Measurements from ENCODE around the gene TMEM50B. TPM values are rescaled to one million over a fixed set of nuclear protein-coding genes. Genes with fewer than 3 reads are reported as not detected.

TMEM50B gene
- total RNA-seq (2022; extraction: Qiagen RNA extraction; ENCODE audit: low read depth), result 9.8 to 11.9 TPM (median 11.0 TPM) in 5 replicates

DNA sequence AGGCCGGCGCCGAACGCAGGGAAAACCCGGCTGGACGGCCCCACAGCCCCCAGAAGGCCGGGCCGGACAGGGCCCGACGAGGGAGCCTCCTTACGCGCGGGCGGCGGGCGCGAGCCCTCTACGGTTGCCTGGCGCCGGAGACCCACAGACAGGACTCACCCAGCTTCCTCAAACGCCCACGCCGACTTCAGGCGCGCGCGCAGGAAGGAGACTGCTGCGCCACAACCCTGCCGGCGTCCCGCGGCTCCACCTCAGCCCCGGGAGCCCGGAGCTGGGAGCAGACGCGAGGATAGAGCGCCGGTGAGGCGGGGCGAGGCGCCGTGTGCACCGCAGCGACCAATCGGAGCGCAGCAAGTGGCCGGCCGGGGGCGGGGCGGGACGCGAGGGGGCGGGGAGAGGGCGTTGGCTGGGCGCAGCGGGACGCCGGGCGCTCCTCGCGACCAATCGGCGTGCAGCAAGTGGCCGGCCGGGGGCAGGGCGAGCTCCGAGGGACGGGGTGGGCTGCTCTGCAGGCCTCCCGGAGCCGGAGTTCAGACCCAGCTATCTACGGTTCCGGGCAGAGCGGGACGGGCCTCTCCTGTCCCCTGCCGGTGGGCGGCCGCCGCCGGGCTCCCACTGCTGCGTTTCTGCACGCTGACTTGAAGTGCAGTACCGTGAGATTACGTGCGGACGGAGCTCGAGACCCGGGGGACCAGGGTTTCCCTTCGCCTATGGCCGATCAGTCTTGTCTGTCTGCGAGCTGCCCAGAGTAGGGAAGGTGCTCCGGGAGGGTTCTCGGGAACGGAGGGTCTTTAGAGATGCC, at the start of gene TMEM50B:
TSS of gene TMEM50B (minus strand) at position 296 of the 802 bp plus-strand sequence. CDS start 11,089 bp downstream, outside the sequence.

DNA sequence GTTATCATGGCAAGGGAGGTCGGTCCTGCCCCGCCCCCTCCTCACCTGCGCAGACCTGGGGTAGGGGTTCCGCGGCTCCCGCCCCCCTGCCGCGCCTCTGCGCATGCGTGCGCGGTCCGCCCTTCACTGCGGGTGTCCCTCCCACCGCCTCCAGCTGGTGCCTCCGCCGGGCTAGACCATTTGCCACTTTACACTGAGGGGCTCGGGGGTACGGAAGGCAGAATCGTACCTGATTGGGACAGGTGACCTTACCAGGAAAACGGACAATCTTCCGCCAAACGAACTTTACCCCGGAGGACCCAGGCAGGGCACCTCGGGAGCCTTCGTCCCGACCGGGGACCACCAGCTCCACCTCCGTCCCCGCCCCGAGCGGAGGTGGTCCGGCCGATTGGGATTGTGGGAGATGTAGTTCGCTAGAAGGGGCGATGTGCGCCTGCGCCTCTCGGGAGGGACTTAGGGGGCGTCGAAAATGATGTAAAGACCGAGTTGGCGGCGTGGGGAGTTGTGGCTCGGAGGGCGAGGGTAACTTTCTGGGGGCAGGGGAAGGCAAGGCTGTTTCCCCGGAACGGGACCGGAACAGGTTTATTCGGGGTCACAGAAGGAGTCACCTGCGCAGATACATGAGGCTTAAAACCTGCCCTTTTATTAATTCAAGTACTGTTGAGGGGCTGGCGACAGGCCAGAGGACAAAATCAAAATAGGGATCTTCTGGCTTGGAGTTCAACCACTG, 11.8 kb upstream of the TMEM50B start, which contains the start of gene DNAJC28:
TSS of gene DNAJC28 (minus strand) at position 344 of the 730 bp plus-strand sequence. CDS start 2,323 bp downstream, outside the sequence.

DNA sequence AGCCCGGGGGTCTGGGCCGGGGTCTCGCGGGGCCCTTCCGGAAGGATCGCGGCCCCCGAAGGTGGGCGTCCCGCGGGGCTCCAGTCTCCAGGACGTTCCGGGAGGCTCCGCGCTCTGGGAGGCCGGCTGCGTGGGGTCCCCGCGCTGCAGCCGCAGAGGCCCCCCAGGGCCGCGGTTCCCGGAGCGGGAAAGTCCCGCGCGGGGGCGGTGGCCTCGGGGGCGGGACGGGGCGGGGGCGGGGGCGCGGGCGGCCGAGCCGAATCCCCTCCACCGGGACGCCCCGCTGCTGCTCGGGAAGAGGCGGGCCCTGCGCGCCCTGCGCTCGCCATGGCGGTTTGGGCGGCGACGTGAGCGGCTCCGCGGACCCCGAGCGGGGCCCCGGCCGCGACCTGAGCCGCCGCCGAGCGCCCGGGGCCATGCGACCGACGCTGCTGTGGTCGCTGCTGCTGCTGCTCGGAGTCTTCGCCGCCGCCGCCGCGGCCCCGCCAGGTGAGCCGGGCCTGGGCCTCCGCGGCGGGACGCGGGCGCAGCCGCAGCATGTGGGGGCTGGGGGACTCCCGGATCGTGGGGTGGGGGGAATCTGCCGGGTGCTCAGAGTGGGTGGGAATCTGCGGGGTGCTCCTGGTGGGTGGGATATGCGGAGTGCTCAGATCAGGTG, 76.5 kb downstream of the TMEM50B start, which contains the start of gene IFNGR2:
TSS of gene IFNGR2 (plus strand) at position 286 of the 658 bp plus-strand sequence. CDS start at position 417, 131 bp downstream.

Other genes starting within 250 kb of the TMEM50B start
- 15.4 to 23.3 TPM (median 19.2 TPM) in 5 replicates for gene IL10RB, start 213.6 kb downstream of the TMEM50B start, total RNA-seq (2022; extraction: Qiagen RNA extraction; ENCODE audit: low read depth)
- gene IFNAR1, start 155.0 kb downstream of the TMEM50B start, total RNA-seq (2022; extraction: Qiagen RNA extraction; ENCODE audit: low read depth), result 17.1 to 21.0 TPM (median 19.7 TPM) in 5 replicates
- 50.3 to 61.6 TPM (median 59.8 TPM) in 5 replicates for gene IFNGR2, start 76.6 kb downstream of the TMEM50B start, total RNA-seq (2022; extraction: Qiagen RNA extraction; ENCODE audit: low read depth)
- gene DNAJC28, start 11.7 kb upstream of the TMEM50B start, total RNA-seq (2022; extraction: Qiagen RNA extraction; ENCODE audit: low read depth), result 0.26 to 0.49 TPM (median 0.40 TPM) in 5 replicates
- gene GART, start 62.1 kb upstream of the TMEM50B start, total RNA-seq (2022; extraction: Qiagen RNA extraction; ENCODE audit: low read depth), result 65.5 to 76.6 TPM (median 72.0 TPM) in 5 replicates
- 84.4 to 104 TPM (median 96.2 TPM) in 5 replicates for gene SON, start 63.1 kb upstream of the TMEM50B start, total RNA-seq (2022; extraction: Qiagen RNA extraction; ENCODE audit: low read depth)
- gene DONSON, start 108.7 kb upstream of the TMEM50B start, total RNA-seq (2022; extraction: Qiagen RNA extraction; ENCODE audit: low read depth), result 16.1 to 21.0 TPM (median 18.6 TPM) in 5 replicates
- gene CRYZL1, start 161.8 kb upstream of the TMEM50B start, total RNA-seq (2022; extraction: Qiagen RNA extraction; ENCODE audit: low read depth), result 11.6 to 16.8 TPM (median 13.0 TPM) in 5 replicates
- gene ITSN1, start 162.5 kb upstream of the TMEM50B start, total RNA-seq (2022; extraction: Qiagen RNA extraction; ENCODE audit: low read depth), result 13.3 to 19.3 TPM (median 16.7 TPM) in 5 replicates

Measured in A549 treated with DMSO at 1 μM for 4 hours (cell line).